Smooth muscle cell (in vitro differentiated cells): ENCODE measurements around the gene HTR4. TPM values are rescaled to one million over a fixed set of nuclear protein-coding genes. Genes with fewer than 3 reads are reported as not detected.

ENCODE experiments used
- DNase-seq: peaks from one replicate; lab custom pipeline; 2025; ENCODE audit not compliant: unreplicated experiment; lab: John Stamatoyannopoulos, UW
- H2AFZ ChIP-seq: fragments of 200-600 bp; sonication (generic); 2 replicates; pipeline ENCODE4 v1.6.0; 2016; ENCODE audit warnings: antibody characterized with exemption, low read depth, mild to moderate bottlenecking
- H3F3A ChIP-seq: fragments of 200-600 bp; sonication (generic); 2 replicates; pipeline ENCODE4 v1.6.0; 2017; ENCODE audit warnings: antibody characterized with exemption, low read depth
- H3K27ac ChIP-seq: fragments of 200-600 bp; sonication (generic); 2 replicates; pipeline ENCODE4 v1.5.1; 2016; ENCODE audit warnings: low read depth, mild to moderate bottlenecking
- H3K27me3 ChIP-seq: fragments of 200-600 bp; sonication (generic); 2 replicates; pipeline ENCODE4 v1.6.1; 2016; ENCODE audit warnings: low read depth, mild to moderate bottlenecking
- H3K36me3 ChIP-seq: fragments of 200-600 bp; sonication (generic); 2 replicates; pipeline ENCODE4 v1.5.1; 2016; ENCODE audit warnings: low read depth
- H3K4me1 ChIP-seq: fragments of 200-600 bp; sonication (generic); 2 replicates; pipeline ENCODE4 v1.5.1; 2016; ENCODE audit warnings: low read depth
- H3K4me2 ChIP-seq: fragments of 200-600 bp; sonication (generic); 2 replicates; pipeline ENCODE4 v1.6.0; 2016; ENCODE audit warnings: mild to moderate bottlenecking
- H3K4me3 ChIP-seq: fragments of 200-600 bp; sonication (generic); 2 replicates; pipeline ENCODE4 v1.5.1; 2016; ENCODE audit warnings: mild to moderate bottlenecking
- H3K79me2 ChIP-seq: fragments of 200-600 bp; sonication (generic); 2 replicates; pipeline ENCODE4 v1.6.0; 2016; ENCODE audit warnings: low read depth, mild to moderate bottlenecking
- H3K9ac ChIP-seq: fragments of 200-600 bp; sonication (generic); 2 replicates; pipeline ENCODE4 v1.6.0; 2016; ENCODE audit warnings: low read depth
- H3K9me3 ChIP-seq: fragments of 200-600 bp; sonication (generic); replicated peaks from 2 replicates; pipeline ENCODE4 v1.5.1; 2016; ENCODE audit warnings: low read depth
- H4K20me1 ChIP-seq: fragments of 200-600 bp; sonication (generic); 2 replicates; pipeline ENCODE4 v1.6.0; 2016; ENCODE audit warnings: low read depth
- WGBS: methylation state at CpG from one replicate; pipeline ENCODE4 v1.1.7; 2016; ENCODE audit warnings: low lambda C conversion rate; 5-methylcytosine and 5-hydroxymethylcytosine counted together
- polyA plus RNA-seq: library from polyadenylated mRNA; unstranded; fragments of >200 nt; fragmentation: Nextera tagmentation; extraction: Ambion mirVana; gene quantifications from 2 replicates; pipeline ENCODE4 v1.2.1, GENCODE V29; 2016
- total RNA-seq: library from RNA; depleted of rRNA; stranded (reverse); fragments of >200 nt; gene quantifications from 2 replicates; pipeline ENCODE4 v1.2.3, GENCODE V29; 2014
- TF ChIP-seq, protein P1 (sequence below): fragments of 200-600 bp; sonication (generic); IDR thresholded peaks from 2 replicates; pipeline ENCODE4 v1.5.1; 2017; ENCODE audit warnings: borderline replicate concordance, mild to moderate bottlenecking, antibody characterized with exemption; ENCODE audit not compliant: insufficient read depth, poor library complexity, severe bottlenecking

Gene HTR4
- total and polyA plus RNA-seq, 2 experiments from 2014 or later: 0.09 TPM; not detected in 1

DNA sequence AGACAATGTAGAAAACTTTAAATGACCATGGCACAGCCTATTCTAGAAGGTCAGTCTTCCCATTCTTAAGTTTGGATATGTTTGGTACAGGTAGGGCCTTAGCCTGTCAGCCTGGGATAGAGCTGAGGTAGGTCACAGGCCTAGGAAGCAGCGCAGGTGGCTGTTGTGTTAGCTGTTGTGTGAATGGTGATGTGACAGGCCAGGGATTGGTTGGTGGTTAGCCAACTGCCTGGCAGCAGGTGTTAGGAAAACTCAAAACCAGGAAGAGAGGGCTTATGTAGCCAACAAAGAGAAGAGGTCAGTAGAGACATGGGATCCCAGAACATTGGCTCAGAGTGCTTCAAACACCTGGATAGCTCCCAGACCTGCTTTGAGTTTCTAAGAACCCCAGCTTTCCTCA is 186.4 kb downstream of the HTR4 start:
- no peak overlapping the region for H2AFZ ChIP-seq
- H3F3A ChIP-seq: no peaks in the 10 kb centered on the region
- H3K9ac ChIP-seq: no peak overlapping the region
- no peak overlapping the region for H3K4me2 ChIP-seq
- H3K4me1 ChIP-seq: no peaks in the 10 kb centered on the region
- no peaks in the 10 kb centered on the region for H3K36me3 ChIP-seq
- TF ChIP-seq, protein P1, sequence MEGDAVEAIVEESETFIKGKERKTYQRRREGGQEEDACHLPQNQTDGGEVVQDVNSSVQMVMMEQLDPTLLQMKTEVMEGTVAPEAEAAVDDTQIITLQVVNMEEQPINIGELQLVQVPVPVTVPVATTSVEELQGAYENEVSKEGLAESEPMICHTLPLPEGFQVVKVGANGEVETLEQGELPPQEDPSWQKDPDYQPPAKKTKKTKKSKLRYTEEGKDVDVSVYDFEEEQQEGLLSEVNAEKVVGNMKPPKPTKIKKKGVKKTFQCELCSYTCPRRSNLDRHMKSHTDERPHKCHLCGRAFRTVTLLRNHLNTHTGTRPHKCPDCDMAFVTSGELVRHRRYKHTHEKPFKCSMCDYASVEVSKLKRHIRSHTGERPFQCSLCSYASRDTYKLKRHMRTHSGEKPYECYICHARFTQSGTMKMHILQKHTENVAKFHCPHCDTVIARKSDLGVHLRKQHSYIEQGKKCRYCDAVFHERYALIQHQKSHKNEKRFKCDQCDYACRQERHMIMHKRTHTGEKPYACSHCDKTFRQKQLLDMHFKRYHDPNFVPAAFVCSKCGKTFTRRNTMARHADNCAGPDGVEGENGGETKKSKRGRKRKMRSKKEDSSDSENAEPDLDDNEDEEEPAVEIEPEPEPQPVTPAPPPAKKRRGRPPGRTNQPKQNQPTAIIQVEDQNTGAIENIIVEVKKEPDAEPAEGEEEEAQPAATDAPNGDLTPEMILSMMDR: no peak
- H3K27ac ChIP-seq: no peak overlapping the region
- H4K20me1 ChIP-seq: no peaks in the 10 kb centered on the region
- H3K4me3 ChIP-seq: no peak overlapping the region
- WGBS: 96% methylated on average over 1 of the region's 1 CpG
- H3K9me3 ChIP-seq: no peaks in the 10 kb centered on the region
- H3K27me3 ChIP-seq: no peaks in the 10 kb centered on the region
- no peaks in the 10 kb centered on the region for H3K79me2 ChIP-seq
- DNase-seq: no peak

DNA sequence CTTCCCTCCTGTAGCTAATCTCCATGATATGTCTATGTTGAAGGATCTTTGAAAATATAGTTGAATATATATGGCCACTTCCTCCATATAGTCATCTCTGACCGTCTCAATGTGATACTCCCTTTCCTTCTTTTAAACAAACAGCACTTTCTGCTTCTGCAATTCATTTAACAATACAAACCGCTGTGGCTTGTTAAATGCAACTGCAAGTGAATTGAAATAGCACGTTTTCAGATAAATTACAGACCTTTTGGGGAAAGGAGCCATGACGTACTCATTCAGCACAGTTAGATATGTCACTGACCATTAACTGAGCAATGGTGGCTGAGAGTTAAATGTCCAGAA is 188.1 kb downstream of the HTR4 start:
- H3K9me3 ChIP-seq: no peaks in the 10 kb centered on the region
- H3K27ac ChIP-seq: no peak overlapping the region
- H3K4me2 ChIP-seq: no peak overlapping the region
- TF ChIP-seq, protein P1: no peak
- DNase-seq: no peak
- H3K9ac ChIP-seq: no peak overlapping the region
- no peaks in the 10 kb centered on the region for H3K4me1 ChIP-seq
- no peak overlapping the region for H2AFZ ChIP-seq
- H3K27me3 ChIP-seq: no peaks in the 10 kb centered on the region
- no peaks in the 10 kb centered on the region for H3K79me2 ChIP-seq
- H4K20me1 ChIP-seq: no peaks in the 10 kb centered on the region
- no peak overlapping the region for H3K4me3 ChIP-seq
- no peaks in the 10 kb centered on the region for H3K36me3 ChIP-seq
- no peaks in the 10 kb centered on the region for H3F3A ChIP-seq
- 79% methylated on average over 4 of the region's 4 CpGs for WGBS

DNA sequence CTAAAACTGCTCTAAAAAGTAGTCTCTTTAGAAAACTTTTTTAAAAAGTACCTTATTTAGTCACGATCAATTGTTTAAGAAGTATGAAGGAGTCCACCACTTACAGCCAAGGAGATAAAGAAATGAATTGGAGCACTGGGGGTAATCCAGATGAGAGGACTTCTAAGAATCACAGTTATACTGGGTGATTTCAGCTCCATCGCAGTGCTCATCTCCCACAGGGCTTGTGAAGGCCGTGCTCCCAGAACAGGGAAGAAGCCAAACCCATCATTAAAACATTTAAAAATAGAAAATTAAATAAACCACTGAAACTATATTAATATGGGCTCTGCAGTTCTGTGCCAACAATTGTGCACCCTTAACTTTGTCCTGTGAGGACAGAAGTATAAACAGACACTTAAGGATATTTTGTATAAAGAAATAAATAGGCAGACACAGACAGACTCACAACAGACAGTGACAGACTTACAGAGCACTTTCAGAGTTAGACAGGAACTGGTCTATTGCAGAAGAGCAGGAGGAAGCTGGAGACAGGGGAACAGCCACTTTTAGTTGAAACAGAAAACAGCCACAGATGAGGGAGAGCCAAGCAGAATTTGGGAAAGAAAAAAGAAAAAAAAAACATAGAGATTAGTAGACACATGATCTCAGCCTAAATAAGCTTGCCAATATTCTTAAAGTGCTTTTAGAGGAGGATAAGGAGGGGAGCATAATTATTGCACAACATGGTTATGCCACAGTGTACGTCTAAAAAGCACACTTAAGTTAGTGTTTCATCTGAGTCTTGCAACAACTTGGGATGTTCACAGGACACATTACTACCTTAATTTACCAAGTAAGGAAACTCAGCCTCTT is 188.7 kb downstream of the HTR4 start:
- H2AFZ ChIP-seq: no peak overlapping the region
- no peaks in the 10 kb centered on the region for H3K27me3 ChIP-seq
- no peak overlapping the region for H3K4me3 ChIP-seq
- H3K9ac ChIP-seq: no peak overlapping the region
- H3K79me2 ChIP-seq: no peaks in the 10 kb centered on the region
- TF ChIP-seq, protein P1: no peak
- no peak overlapping the region for H3K4me2 ChIP-seq
- H4K20me1 ChIP-seq: no peaks in the 10 kb centered on the region
- no peaks in the 10 kb centered on the region for H3K36me3 ChIP-seq
- no peak for DNase-seq
- H3F3A ChIP-seq: no peaks in the 10 kb centered on the region
- 90% methylated on average over 4 of the region's 4 CpGs for WGBS
- no peaks in the 10 kb centered on the region for H3K9me3 ChIP-seq
- no peak overlapping the region for H3K27ac ChIP-seq
- H3K4me1 ChIP-seq: no peaks in the 10 kb centered on the region

DNA sequence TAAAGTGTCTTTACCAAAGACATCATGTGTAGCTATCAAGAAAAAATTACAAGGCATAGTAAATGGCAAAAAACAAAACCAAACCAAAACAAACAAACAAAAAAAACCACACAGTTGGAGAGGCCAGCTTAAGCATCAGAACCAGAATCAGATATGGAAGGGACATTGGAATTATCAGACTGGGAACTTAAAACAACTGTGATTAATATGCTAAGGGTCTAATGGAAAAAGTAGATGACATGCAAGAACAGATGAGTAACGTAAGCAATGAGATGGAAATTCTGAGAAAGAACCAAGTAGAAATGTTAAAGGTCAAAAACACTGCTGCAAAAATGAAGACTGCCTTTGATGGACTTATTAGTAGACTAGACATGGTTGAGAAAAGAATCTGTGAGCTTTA is 194.7 kb downstream of the HTR4 start:
- H3F3A ChIP-seq: no peaks in the 10 kb centered on the region
- WGBS: 66% methylated on average over 1 of the region's 1 CpG
- no peak overlapping the region for H3K4me3 ChIP-seq
- no peaks in the 10 kb centered on the region for H3K27me3 ChIP-seq
- H4K20me1 ChIP-seq: no peaks in the 10 kb centered on the region
- no peaks in the 10 kb centered on the region for H3K79me2 ChIP-seq
- H3K36me3 ChIP-seq: no peaks in the 10 kb centered on the region
- H2AFZ ChIP-seq: peak overlapping the region; percentile 5
- H3K4me2 ChIP-seq: no peak overlapping the region
- DNase-seq: no peak
- H3K9me3 ChIP-seq: no peaks in the 10 kb centered on the region
- no peak overlapping the region for H3K9ac ChIP-seq
- H3K27ac ChIP-seq: no peak overlapping the region
- TF ChIP-seq, protein P1: no peak
- no peaks in the 10 kb centered on the region for H3K4me1 ChIP-seq
